H1 (cell line): ENCODE results near the gene RFX6. TPM values are rescaled to one million over a fixed set of nuclear protein-coding genes. Genes with fewer than 3 reads are reported as not detected.

Experiments
- CTCF ChIA-PET: fragments of 300-600 bp; sonication (Branson Sonifier 250); formaldehyde crosslinking; loops from one replicate; lab custom pipeline; 2021; ENCODE audit not compliant: partially characterized antibody; lab: Charles Lee
- POLR2A ChIA-PET: fragments of 300-600 bp; sonication (Branson Sonifier 250); formaldehyde crosslinking; loops from one replicate; lab custom pipeline; 2021; ENCODE audit warnings: inconsistent platforms; ENCODE audit not compliant: partially characterized antibody; lab: Charles Lee
- DNase-seq, 2 experiments: peaks; one replicate each; pipeline versions ENCODE4 v3.0.0 to v3.0.0-alpha.2; 2010 to 2022; ENCODE audit warnings: low spot score in 2 of 2, low read depth in 1 of 2, mixed read lengths in 1 of 2
- FAIRE-seq: peaks from 2 replicates; lab custom pipeline; 2011; peaks lifted over from hg19 to GRCh38; lab: Jason Lieb, UNC
- H2AFZ ChIP-seq: 2 replicates; pipeline ENCODE4 v1.8.1; 2012; ENCODE audit warnings: low read length, inconsistent platforms
- H2AK5ac ChIP-seq: 2 replicates; pipeline ENCODE4 v1.6.1; 2013; ENCODE audit warnings: low read depth, low read length
- H2BK120ac ChIP-seq: replicated peaks from 2 replicates; pipeline ENCODE3; 2013; ENCODE audit warnings: low read depth, low read length, inconsistent platforms
- H2BK12ac ChIP-seq: 2 replicates; pipeline ENCODE4 v1.6.1; 2013; ENCODE audit warnings: low read depth, low read length
- H2BK15ac ChIP-seq: 2 replicates; pipeline ENCODE4 v1.6.1; 2013; ENCODE audit warnings: low read length
- H2BK20ac ChIP-seq: 2 replicates; pipeline ENCODE4 v1.6.1; 2013; ENCODE audit warnings: low read length
- H2BK5ac ChIP-seq: 2 replicates; pipeline ENCODE4 v1.6.1; 2013; ENCODE audit warnings: low read depth, low read length
- H3K14ac ChIP-seq: 2 replicates; pipeline ENCODE4 v1.6.1; 2013; ENCODE audit warnings: inconsistent platforms; ENCODE audit not compliant: insufficient read length
- H3K18ac ChIP-seq: 2 replicates; pipeline ENCODE4 v1.6.1; 2013; ENCODE audit warnings: low read length; ENCODE audit errors: extremely low read depth
- H3K23ac ChIP-seq: 2 replicates; pipeline ENCODE4 v1.6.1; 2013; ENCODE audit warnings: inconsistent platforms; ENCODE audit not compliant: insufficient read length
- H3K23me2 ChIP-seq: 2 replicates; pipeline ENCODE4 v1.6.1; 2013; ENCODE audit warnings: low read depth, low read length
- H3K27ac ChIP-seq: 2 replicates; pipeline ENCODE4 v1.6.1; 2011; ENCODE audit warnings: low read depth, low read length, inconsistent platforms
- H3K27me3 ChIP-seq, 4 experiments: replicated peaks in 1 of 4; 1 replicate in 1 of 4; 2 replicates in 3 of 4; pipeline versions ENCODE4 v1.6.1 to v1.8.1; 2011 to 2013; ENCODE audit warnings: low read length in 3 of 4, mild to moderate bottlenecking in 3 of 4, inconsistent platforms in 2 of 4, mixed read lengths in 2 of 4, moderate library complexity in 1 of 4; ENCODE audit not compliant: control insufficient read depth in 3 of 4, insufficient read depth in 3 of 4; ENCODE audit errors: extremely low read depth in 1 of 4
- H3K36me3 ChIP-seq, 4 experiments: 2 replicates each; pipeline versions ENCODE4 v1.6.1 to v1.8.1; 2011 to 2013; ENCODE audit warnings: mild to moderate bottlenecking in 4 of 4, low read length in 3 of 4, moderate library complexity in 2 of 4, control low read depth in 1 of 4, inconsistent platforms in 1 of 4; ENCODE audit not compliant: insufficient read depth in 4 of 4, control insufficient read depth in 2 of 4
- H3K4ac ChIP-seq: replicated peaks from 2 replicates; pipeline ENCODE3; 2013; ENCODE audit warnings: low read length, low read depth, mixed read lengths, inconsistent platforms; ENCODE audit not compliant: insufficient read length
- H3K4me1 ChIP-seq, 4 experiments: replicated peaks in 1 of 4; 1 replicate in 1 of 4; 2 replicates in 3 of 4; pipeline versions ENCODE4 v1.6.1 to v1.8.1; 2011 to 2013; ENCODE audit warnings: low read length in 3 of 4, inconsistent platforms in 2 of 4, mixed read lengths in 1 of 4; ENCODE audit not compliant: insufficient read depth in 4 of 4, control insufficient read depth in 3 of 4
- H3K4me2 ChIP-seq, 2 experiments: 2 replicates each; pipeline versions ENCODE4 v1.6.1 to v1.8.1; 2011 to 2013; ENCODE audit warnings: low read depth in 2 of 2, low read length in 2 of 2, control low read depth in 1 of 2, inconsistent platforms in 1 of 2, mild to moderate bottlenecking in 1 of 2; ENCODE audit not compliant: insufficient read depth in 1 of 2
- H3K4me3 ChIP-seq, 4 experiments: fragments of 200-600, 300-600 bp in 1 of 4; sonication (generic), shearing (Covaris generic), sonication (Bioruptor Twin) in 1 of 4; 2 replicates each; pipeline versions ENCODE4 v1.5.1 to v1.8.1; 2011 to 2016; ENCODE audit warnings: low read length in 4 of 4, low read depth in 3 of 4, control low read depth in 2 of 4, inconsistent platforms in 2 of 4, mild to moderate bottlenecking in 2 of 4, mixed read lengths in 1 of 4, moderate library complexity in 1 of 4; ENCODE audit not compliant: insufficient read depth in 2 of 4; ENCODE audit errors: extremely low read depth in 1 of 4
- H3K56ac ChIP-seq: replicated peaks from 2 replicates; pipeline ENCODE3; 2013; ENCODE audit warnings: low read depth, mild to moderate bottlenecking, mixed read lengths, low read length, inconsistent platforms; ENCODE audit not compliant: insufficient read length
- H3K79me1 ChIP-seq: 2 replicates; pipeline ENCODE4 v1.6.1; 2013; ENCODE audit warnings: low read depth, low read length, control low read depth
- H3K79me2 ChIP-seq, 2 experiments: 2 replicates each; pipeline versions ENCODE4 v1.6.1 to v1.8.1; 2012 to 2013; ENCODE audit warnings: low read length in 2 of 2, mild to moderate bottlenecking in 2 of 2, inconsistent platforms in 1 of 2; ENCODE audit not compliant: insufficient read depth in 2 of 2, control insufficient read depth in 1 of 2
- H3K9ac ChIP-seq, 4 experiments: replicated peaks in 1 of 4; 1 replicate in 1 of 4; 2 replicates in 3 of 4; pipeline versions ENCODE4 v1.6.1 to v1.8.1; 2011 to 2013; ENCODE audit warnings: low read depth in 3 of 4, low read length in 3 of 4, control low read depth in 2 of 4, mild to moderate bottlenecking in 2 of 4, moderate library complexity in 2 of 4, inconsistent platforms in 1 of 4; ENCODE audit errors: extremely low read depth in 1 of 4
- H3K9me3 ChIP-seq, 2 experiments: 2 replicates each; pipeline versions ENCODE4 v1.6.1 to v1.8.1; 2012 to 2013; ENCODE audit warnings: mild to moderate bottlenecking in 2 of 2, moderate library complexity in 2 of 2, control low read depth in 1 of 2, inconsistent platforms in 1 of 2, low read depth in 1 of 2, low read length in 1 of 2, mixed read lengths in 1 of 2; ENCODE audit not compliant: insufficient read depth in 2 of 2
- H4K20me1 ChIP-seq, 2 experiments: replicated peaks in 1 of 2; 2 replicates each; pipeline versions ENCODE3 to v1.8.1; 2011 to 2013; ENCODE audit warnings: inconsistent platforms in 2 of 2, low read length in 2 of 2, mild to moderate bottlenecking in 1 of 2; ENCODE audit not compliant: insufficient read depth in 2 of 2, control insufficient read depth in 1 of 2
- H4K5ac ChIP-seq: 2 replicates; pipeline ENCODE4 v1.6.1; 2013; ENCODE audit warnings: low read length, low read depth, mixed read lengths, inconsistent platforms; ENCODE audit not compliant: insufficient read length
- H4K8ac ChIP-seq: 2 replicates; pipeline ENCODE4 v1.8.0; 2013; ENCODE audit warnings: mild to moderate bottlenecking, moderate library complexity, low read length, inconsistent platforms; ENCODE audit not compliant: insufficient read depth; ENCODE audit errors: extremely low read depth
- H4K91ac ChIP-seq: replicated peaks from 2 replicates; pipeline ENCODE3; 2013; ENCODE audit warnings: low read length, mixed read lengths, inconsistent platforms; ENCODE audit not compliant: insufficient read length
- ATF3 ChIP-seq: IDR thresholded peaks from 2 replicates; pipeline ENCODE4 v1.6.1; 2011; ENCODE audit warnings: low read depth, mild to moderate bottlenecking, low read length; ENCODE audit not compliant: insufficient read depth
- CBX5 ChIP-seq: fragments of 300-800, 300-1000 bp; sonication (generic); IDR thresholded peaks from 2 replicates; pipeline ENCODE4 v1.7.1; 2016; ENCODE audit warnings: antibody characterized with exemption, low read length, low read depth
- CBX8 ChIP-seq: fragments of 300-800, 300-1000 bp; sonication (generic); IDR thresholded peaks from 2 replicates; pipeline ENCODE4 v1.7.1; 2016; ENCODE audit warnings: low read depth, low read length, borderline replicate concordance
- E2F6 ChIP-seq: IDR thresholded peaks from 2 replicates; pipeline ENCODE4 v1.6.1; 2012; ENCODE audit warnings: inconsistent platforms
- EP300 ChIP-seq, 2 experiments: IDR thresholded peaks; 1 replicate in 1 of 2; 2 replicates in 1 of 2; pipeline ENCODE4 v1.6.1; 2011 to 2012; ENCODE audit warnings: low read depth in 2 of 2, low read length in 2 of 2, mild to moderate bottlenecking in 2 of 2, borderline replicate concordance in 1 of 2, inconsistent platforms in 1 of 2, moderate library complexity in 1 of 2
- GABPA ChIP-seq: IDR thresholded peaks from 2 replicates; pipeline ENCODE4 v1.6.1; 2011; ENCODE audit warnings: mild to moderate bottlenecking, low read length, moderate library complexity, borderline replicate concordance; ENCODE audit not compliant: insufficient read depth
- GTF2F1 ChIP-seq: IDR thresholded peaks from 2 replicates; pipeline ENCODE4 v1.6.1; 2012; ENCODE audit warnings: low read depth, low read length, improper control_type of control experiment, borderline replicate concordance
- PHF8 ChIP-seq: fragments of 200-600 bp; sonication (generic); conservative IDR thresholded peaks from 2 replicates; pipeline ENCODE4 v1.7.1; 2012; ENCODE audit warnings: low read depth, mild to moderate bottlenecking, inconsistent platforms, low read length, moderate library complexity
- POLR2AphosphoS5 ChIP-seq: IDR thresholded peaks from 2 replicates; pipeline ENCODE4 v1.6.1; 2011; ENCODE audit warnings: low read depth, low read length
- POU5F1 ChIP-seq: IDR thresholded peaks from 2 replicates; pipeline ENCODE4 v1.6.1; 2011; ENCODE audit warnings: low read depth, mild to moderate bottlenecking, low read length, moderate library complexity
- SP4 ChIP-seq: IDR thresholded peaks from 2 replicates; pipeline ENCODE4 v1.6.1; 2012; ENCODE audit warnings: low read length, inconsistent platforms
- TAF1 ChIP-seq: IDR thresholded peaks from 2 replicates; pipeline ENCODE4 v1.6.1; 2011; ENCODE audit warnings: mild to moderate bottlenecking, low read depth, low read length
- YY1 ChIP-seq: IDR thresholded peaks from 2 replicates; pipeline ENCODE4 v1.6.1; 2011; ENCODE audit warnings: low read depth, mild to moderate bottlenecking, low read length
- WGBS, 2 experiments: shearing (Covaris generic) in 1 of 2; methylation state at CpG; one replicate each; pipeline versions ENCODE4 v1.1.6 to v1.1.7; 2013 to 2015; ENCODE audit warnings: low lambda C conversion rate in 2 of 2, mixed read lengths in 2 of 2, inconsistent platforms in 1 of 2, low coverage in 1 of 2, missing lambda C conversion rate in 1 of 2; ENCODE audit not compliant: insufficient replicate concordance in 2 of 2, insufficient coverage in 1 of 2, insufficient read length in 1 of 2; ENCODE audit errors: extremely low coverage in 1 of 2, missing lambda C conversion rate in 1 of 2; 5-methylcytosine and 5-hydroxymethylcytosine counted together
- polyA plus RNA-seq, 7 experiments: library from polyadenylated mRNA; depleted of rRNA in 3 of 7; stranded (reverse) in 5 of 7; unstranded in 2 of 7; fragments of >200 nt in 5 of 7; fragments of 200-250 nt in 2 of 7; gene quantifications; 1 replicate in 5 of 7; 2 replicates in 1 of 7; 4 replicates in 1 of 7; pipeline versions ENCODE4 v1.2.1 to v1.2.3, GENCODE V29; 2011 to 2013; ENCODE audit warnings: missing spikeins in 2 of 7, mixed read lengths in 2 of 7
- total RNA-seq: library from RNA; stranded (reverse); fragmentation: NEBNext Ultra II Directional; extraction: Animal tissue kit (Norgen Biotek cat#: 25700); gene quantifications from 2 replicates; pipeline ENCODE4 v1.2.1, GENCODE V29; 2021

RFX6 gene
- total and polyA plus RNA-seq, 2 of the 8 experiments (the other 6 are each of a cell fraction or from before 2014, with no cell fraction given) = not detected

DNA sequence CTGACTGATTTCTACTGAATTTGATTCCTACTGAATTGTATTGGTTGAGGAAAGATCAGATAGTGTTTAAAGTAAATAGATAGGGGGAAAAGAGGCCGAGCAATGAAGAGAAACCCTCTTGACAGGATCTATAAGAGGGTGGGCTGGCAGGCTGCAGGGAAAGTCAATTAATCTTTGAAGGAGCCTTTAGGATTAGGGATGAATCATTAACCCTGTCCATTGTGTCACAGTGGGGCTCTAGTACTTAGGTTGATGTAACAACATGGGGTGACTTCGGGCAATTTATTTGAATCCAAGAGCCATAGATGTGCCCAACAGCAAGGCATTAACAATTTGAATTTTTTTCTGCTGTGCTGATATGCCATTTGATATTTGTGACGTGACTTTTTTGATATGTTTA is 7.5 kb downstream of the RFX6 start:
- DNase-seq (no peak), FAIRE-seq (peak; percentile 7)
- no peak overlapping the region for H3K4me3 ChIP-seq
- H3K23ac ChIP-seq = no peak overlapping the region
- no peak overlapping the region for H2AFZ ChIP-seq
- no peak overlapping the region for H2BK5ac ChIP-seq
- no peak overlapping the region for H2BK15ac ChIP-seq
- no peaks in the 10 kb centered on the region for H3K79me1 ChIP-seq
- H3K18ac ChIP-seq = no peak overlapping the region
- no peaks in the 10 kb centered on the region for H3K79me2 ChIP-seq
- H3K27me3 ChIP-seq = no peaks in the 10 kb centered on the region
- POLR2A ChIA-PET = no interaction called here
- H3K27ac ChIP-seq = no peak overlapping the region
- no peak overlapping the region for H3K56ac ChIP-seq
- no peak overlapping the region for H2BK120ac ChIP-seq
- H2BK20ac ChIP-seq = no peak overlapping the region
- H3K9me3 ChIP-seq = no peaks in the 10 kb centered on the region
- CTCF ChIA-PET = no interaction called here
- H3K14ac ChIP-seq = no peak overlapping the region
- H3K9ac ChIP-seq = no peak overlapping the region
- H3K4me2 ChIP-seq = no peak overlapping the region
- H3K23me2 ChIP-seq = no peaks in the 10 kb centered on the region
- H4K5ac ChIP-seq = no peak overlapping the region
- no peak overlapping the region for H4K8ac ChIP-seq
- no peaks in the 10 kb centered on the region for H3K4me1 ChIP-seq
- no peaks in the 10 kb centered on the region for H4K20me1 ChIP-seq
- no peak overlapping the region for H2AK5ac ChIP-seq
- no peak overlapping the region for H3K4ac ChIP-seq
- H4K91ac ChIP-seq = no peak overlapping the region
- no peaks in the 10 kb centered on the region for H3K36me3 ChIP-seq
- 87% methylated on average over 3 of the region's 3 CpGs; no CpG with 5 or more reads in 1 of the 2 experiments for WGBS, 2 experiments
- no peak overlapping the region for H2BK12ac ChIP-seq
- TF ChIP-seq GABPA (no peak), E2F6 (no peak), ATF3 (no peak), YY1 (no peak), SP4 (no peak), EP300 (IDR thresholded peaks at IDR 0.05; ENCODE audit: borderline replicate concordance in 1 of 2, low read depth in 2 of 2, low read length in 2 of 2) (no peak), CBX5 (no peak), POU5F1 (no peak), POLR2AphosphoS5 (no peak), GTF2F1 (no peak), PHF8 (no peak), TAF1 (no peak), CBX8 (no peak)
